GM12801 (cell line): ENCODE results near the gene BRD9.

Source experiments
- TF ChIP-seq, protein P1 (sequence below): IDR thresholded peaks from one replicate; pipeline ENCODE4 v1.5.1; 2011; ENCODE audit warnings: control low read depth; ENCODE audit not compliant: insufficient read length; ENCODE audit errors: extremely low read depth

The BRD9 gene

DNA sequence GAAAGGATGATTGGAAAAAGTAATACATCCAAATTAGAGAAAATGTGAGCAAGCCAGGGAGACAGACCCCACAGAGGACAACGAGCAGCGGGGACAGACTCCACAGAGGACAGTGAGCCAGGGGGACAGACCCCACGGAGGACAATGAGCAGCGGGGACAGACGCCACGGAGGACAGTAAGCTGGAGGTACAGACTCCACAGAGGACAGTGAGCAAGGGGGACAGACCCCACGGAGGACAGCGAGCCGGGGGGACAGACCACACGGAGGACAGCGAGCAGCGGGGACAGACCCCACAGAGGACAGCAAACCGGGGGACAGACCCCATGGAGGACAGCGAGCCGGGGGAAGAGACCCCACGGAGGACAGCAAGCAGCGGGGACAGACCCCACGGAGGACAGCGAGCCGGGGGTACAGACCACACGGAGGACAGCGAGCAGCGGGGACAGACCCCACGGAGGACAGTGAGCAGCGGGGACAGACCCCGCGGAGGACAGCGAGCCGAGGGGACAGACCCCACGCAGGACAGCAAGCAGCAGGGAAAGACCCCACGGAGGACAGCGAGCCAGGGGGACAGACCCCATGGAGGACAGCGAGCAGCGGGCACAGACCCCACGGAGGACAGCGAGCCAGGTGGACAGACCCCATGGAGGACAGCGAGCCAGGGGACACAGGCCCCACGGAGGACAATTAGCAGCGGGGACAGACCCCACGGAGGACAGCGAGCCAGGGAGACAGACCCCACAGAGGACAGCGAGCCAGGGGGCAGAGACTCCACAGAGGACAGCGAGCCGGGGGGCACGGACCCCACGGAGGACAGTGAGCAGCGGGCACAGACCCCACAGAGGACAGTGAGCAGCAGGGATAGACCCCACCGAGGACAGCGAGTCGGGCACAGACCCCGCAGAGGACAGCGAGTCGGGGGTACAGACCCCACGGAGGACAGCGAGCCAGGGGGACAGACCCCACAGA, 39.9 kb downstream of the BRD9 start:
- TF ChIP-seq, protein P1, sequence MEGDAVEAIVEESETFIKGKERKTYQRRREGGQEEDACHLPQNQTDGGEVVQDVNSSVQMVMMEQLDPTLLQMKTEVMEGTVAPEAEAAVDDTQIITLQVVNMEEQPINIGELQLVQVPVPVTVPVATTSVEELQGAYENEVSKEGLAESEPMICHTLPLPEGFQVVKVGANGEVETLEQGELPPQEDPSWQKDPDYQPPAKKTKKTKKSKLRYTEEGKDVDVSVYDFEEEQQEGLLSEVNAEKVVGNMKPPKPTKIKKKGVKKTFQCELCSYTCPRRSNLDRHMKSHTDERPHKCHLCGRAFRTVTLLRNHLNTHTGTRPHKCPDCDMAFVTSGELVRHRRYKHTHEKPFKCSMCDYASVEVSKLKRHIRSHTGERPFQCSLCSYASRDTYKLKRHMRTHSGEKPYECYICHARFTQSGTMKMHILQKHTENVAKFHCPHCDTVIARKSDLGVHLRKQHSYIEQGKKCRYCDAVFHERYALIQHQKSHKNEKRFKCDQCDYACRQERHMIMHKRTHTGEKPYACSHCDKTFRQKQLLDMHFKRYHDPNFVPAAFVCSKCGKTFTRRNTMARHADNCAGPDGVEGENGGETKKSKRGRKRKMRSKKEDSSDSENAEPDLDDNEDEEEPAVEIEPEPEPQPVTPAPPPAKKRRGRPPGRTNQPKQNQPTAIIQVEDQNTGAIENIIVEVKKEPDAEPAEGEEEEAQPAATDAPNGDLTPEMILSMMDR = no peak

DNA sequence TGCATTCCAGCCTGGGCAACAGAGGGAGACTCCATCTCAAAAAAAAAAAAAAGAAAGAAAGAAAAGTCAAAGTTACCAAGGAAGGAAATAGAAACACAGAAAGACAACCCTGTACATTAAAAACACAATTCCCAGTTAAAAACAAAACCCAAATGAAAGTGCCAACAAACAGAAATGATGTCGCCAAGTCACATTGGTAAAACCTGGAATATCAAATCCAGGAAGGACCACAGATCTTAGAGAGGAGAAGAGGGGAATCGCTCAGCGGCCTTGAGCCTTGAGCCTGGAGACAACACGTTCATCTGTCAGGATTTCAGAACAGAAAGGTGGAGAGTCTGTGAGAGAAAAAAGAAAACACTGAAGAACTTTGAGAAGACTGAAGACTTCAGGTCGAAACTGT, 40.6 kb downstream of the BRD9 start:
- TF ChIP-seq, protein P1 = no peak

DNA sequence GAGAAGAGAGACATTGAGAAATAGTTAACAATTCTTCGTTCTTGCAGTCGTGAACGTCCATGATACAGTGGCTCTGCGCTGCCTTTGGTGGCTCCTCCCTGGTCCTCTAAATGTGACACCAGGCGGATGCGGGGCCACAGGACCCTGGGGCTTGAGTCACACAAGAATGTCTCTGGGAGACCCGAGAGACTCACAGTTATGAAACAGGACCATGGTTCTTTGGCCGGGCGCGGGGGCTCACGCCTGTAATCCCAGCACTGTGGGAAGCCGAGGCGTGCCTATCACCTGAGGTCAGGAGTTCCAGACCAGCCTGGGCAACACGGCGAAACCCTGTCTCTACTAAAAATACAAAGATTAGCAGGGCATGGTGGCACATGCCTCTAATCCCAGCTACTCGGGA, 41.0 kb downstream of the BRD9 start:
- TF ChIP-seq, protein P1 = no peak

DNA sequence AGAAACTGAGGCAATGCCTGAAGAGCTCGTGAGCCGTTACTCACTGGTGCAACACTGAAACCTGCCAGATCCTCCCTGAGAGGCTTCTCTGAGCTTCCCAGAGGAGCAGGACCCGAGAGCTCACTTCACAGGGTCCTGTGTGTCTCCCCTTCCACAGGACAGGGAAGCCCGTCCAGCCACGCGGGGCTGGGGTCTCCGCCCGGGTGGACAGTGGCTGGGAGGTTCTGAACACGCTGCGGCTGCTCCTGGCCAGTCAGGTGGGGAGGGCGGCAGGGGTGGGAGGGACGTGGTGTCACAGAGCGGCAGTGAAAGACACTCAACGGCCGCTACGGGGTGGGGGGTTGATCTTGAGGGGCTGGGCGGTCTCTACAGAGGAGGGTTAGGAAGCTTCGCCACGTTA, 41.5 kb downstream of the BRD9 start:
- TF ChIP-seq, protein P1 = no peak

DNA sequence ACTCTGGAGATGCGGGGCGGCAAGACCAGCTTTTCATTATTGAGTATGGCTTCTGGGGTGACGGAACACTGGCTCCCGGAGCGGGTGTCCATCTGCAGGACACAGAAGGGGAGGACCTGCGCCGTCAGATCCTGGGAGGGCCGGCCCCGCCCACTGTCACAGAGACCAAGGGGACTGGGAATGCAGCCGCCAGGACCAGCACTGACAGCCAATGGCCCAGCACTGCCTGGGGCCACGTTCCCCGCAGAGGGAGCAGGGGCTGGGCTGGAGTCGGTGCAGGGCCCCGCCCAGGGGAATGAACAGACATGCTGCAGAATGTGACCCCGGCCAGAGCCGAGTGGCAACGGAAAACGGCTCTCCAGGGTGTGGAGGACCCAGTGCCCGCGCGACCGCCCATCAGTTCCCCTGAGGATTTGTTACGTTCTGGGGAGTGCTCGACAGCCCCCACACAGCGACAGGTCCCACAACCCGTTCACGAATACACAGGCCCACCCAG, 42.0 kb downstream of the BRD9 start, which contains the start of gene ZDHHC11:
Gene ZDHHC11 (minus strand): TSS at position 476 of the 496 bp plus-strand sequence. CDS start 384 bp downstream, at position 92.
- TF ChIP-seq, protein P1 = no peak

DNA sequence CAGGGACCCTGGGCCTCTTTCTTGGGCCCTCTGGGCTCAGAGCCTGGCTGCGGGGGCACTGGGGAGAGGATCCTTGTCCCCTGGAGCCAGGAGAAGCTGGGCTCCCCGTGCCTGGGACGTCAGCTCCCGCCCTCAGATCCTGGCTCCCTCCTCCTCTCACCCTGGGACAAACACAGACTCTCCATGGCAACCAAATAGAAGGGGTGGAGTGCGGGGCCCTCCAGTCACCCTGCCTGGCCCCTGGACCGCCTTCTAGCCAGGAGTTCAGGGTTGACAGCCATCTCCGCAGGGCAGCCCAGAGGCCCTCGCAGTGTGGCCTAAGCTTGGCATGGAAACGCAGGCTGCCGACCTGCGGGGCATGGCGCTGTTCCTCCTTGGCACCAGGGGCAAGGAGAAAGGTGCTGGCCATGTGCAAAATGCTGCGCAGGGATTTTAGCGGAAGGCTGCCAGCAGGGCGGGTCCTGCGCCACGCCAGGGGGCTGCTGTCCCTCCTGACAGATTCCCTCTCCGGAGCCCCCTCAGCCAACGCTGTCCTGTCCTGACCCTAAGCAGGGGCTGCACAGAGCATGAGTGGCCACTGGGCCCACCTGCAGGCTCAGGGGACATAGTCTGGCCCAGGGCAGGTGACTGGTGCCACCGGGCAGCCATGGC, 42.8 kb downstream of the BRD9 start:
- TF ChIP-seq, protein P1 = no peak

DNA sequence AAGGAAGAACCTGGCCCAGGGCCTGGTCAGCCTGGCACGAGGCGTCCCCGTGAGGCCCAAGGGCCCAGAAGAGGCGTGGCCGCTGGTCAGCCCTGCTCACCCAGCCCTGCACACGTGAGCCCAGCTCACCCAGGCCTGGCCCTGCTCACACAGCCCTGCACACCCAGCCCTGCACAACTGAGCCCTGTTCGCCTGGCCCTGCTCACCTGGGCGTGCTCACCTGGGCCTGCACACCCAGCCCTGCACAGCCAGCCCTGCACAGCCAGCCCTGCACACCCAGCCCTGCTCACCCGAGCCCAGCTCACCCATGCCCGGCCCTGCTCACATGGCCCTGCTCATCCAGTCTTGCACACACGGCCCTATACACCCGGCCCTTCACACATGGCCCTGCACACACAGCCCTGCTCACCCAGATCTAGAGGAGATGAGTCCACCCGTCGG, 43.9 kb downstream of the BRD9 start:
- TF ChIP-seq, protein P1 = no peak
